Measurements from ENCODE around the gene XPR1.

Gene XPR1

GRCh38 chr1:180615493-180616290 lies 16.1 kb upstream of the XPR1 start:
- no peak for DNase-seq

GRCh38 chr1:180616439-180616838 lies 15.4 kb upstream of the XPR1 start:
- DNase-seq = no peak

- no peak for DNase-seq
Observed at GRCh38 chr1:180617774-180618395, 13.9 kb upstream of the XPR1 start.

DNA sequence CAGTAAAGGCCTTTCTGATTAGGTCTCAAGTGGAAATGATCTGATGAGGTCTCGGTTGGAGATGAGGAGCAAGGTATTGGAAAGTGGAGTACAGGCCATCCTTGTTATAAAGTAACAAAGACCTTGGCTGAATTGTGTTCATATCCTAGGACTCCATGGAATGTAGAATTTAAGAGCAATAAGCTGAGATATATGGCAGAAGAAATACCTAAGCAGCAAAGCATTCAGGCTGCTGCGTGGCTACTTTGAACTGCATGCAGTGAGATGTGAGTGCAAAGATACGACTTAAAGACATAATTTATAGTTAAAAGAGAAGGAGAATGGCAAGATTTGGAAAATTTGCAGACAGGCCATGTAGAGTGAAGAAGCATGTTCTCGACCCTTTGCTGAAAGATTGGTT lies 11.2 kb upstream of the XPR1 start:
- DNase-seq = no peak

DNA sequence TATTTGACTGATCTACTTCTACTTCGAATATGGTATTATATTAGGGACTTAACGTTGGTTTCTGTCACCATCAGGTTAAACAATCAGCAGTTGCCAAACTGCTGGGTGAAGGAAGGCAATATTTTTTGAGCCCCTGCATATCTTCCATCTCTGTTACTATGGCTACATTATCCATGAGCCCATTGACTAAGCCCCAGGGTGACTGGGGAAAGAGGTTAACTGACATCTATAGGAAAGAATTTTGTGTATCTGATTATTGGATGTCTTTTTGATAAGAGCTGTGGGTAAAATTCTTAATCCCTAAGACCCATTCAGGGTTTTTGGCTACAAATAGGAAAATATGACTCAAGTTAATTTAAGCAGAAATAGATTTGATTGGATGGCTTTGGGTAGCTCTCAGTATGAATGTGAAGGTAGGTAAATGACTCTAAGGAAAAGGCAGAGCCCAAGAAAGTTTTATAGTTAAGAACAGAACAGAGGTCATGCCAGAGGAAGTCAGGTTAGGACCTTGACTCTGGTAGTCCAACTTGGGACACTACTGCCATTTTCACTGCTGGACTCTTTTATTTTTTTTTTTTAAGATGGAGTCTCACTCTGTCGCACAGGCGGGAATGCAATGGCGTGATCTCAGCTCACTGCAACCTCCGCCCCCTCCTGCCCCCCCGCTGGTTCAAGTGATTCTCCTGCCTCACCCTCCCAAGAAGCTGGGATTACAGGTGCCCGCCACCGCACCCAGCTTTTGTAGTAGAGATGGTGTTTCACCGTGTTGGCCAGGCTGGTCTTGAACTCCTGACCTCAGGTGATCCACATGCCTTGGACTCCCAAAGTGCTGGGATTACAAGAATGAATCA lies 8.9 kb upstream of the XPR1 start:
- DNase-seq = no peak

DNA sequence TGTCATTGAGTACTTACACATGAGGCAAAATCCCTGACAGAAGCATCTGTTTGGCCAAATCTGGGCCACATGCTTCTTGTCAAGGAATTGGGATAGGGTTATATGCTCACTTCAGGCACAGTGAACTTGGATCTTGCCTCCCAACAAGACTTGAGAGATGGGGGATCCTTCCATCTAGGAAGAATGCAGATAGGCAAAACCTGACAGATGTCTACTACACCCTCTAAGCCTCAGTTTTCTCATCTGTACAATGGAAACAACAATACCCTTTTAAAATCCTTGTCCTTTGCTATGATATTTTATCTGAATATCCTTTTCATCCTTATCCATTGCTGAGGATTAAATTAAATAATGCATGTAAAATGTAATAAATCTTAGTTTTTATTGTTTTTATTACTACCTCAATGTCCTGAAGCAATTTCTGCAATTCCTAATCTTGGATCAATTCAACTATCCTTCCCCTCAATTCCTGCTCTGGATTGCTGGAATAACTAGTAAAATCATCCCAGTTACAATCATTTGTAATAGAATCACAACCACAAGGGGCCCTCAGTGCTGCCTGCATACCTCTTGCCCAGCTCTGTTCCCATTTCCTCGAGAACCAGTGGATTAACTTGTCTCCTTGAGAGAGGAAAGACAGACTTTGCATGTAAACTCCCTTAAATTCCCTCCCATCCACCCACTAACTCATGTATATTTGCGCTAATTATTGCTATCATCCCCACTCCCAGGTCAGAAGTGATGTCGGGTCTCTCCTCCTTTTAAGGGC lies 8.1 kb upstream of the XPR1 start:
- DNase-seq = no peak

DNA sequence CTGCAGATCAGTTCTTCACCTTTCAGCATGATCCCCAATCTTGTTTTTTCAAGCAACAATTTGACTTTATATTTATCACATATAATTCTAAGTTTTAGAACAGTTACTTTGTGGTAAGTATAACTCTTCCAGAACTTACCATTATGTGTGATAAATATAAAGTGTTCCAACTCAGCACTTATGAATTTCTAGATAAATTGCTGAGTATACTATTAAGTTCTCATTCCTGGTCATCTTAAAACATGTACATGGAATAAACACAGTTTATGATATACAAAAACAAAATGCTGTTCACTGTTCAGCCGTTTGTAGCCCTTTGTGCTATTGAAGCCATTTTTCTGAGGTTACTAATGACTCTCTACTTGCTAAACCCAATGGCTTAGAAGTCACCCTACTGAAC lies 5.1 kb upstream of the XPR1 start:
- DNase-seq = no peak

DNA sequence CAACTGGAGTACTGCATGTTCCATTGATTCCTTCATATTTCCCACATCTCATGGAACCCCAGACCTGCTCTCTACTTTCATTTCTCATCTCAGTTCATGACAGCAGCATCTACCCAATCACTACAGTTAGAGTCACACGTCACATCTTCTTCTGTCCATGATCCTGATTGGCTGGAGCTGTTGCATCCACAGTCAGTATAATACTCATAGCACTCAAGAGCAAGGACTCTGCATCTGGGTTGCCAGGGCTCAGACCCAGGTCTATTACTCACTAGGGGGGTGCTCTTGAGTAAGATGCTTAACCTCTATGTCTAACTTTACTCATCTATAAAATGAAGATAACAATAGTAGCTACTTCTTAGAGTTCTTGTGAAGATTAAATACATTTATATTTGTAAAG lies 4.4 kb upstream of the XPR1 start:
- no peak for DNase-seq

- no peak for DNase-seq
Observed at GRCh38 chr1:180628646-180629045, 3.2 kb upstream of the XPR1 start.

DNA sequence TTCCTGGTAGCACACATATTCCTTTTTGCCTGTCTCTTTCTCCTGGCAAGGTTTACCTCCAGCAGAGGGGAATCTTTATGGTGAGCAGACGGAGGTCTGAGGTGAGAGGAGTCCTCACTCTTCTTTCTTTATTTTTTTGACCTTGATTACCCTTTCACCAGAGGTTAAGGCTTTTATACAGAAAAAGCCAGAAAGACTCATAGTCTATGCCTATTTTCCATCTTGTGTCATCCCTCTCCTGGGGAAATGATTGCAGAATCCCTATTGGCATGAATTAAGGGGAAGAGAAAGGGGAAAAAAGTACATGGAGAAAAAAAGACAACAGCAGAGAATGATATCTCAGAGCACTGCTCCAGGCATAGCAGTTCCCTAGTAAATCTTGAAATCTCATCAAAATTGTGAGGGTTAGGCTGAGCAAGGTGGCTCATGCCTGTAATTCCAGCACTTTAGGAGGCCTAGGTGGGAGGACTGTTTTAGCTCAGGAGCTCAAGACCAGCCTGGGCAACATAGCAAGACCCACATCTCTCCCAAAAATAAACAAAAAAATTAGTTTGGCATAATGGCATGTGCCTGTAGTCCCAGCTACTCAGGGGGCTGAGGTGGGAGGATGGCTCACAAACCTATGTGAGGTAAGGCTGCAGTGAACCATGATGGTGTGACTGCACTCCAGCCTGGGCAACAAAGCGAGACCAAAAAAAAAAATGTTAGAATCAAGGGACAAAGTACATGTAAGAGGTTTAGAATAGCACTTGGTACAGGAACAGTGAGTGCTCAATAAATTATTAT lies 1.2 kb upstream of the XPR1 start:
- DNase-seq = no peak

DNA sequence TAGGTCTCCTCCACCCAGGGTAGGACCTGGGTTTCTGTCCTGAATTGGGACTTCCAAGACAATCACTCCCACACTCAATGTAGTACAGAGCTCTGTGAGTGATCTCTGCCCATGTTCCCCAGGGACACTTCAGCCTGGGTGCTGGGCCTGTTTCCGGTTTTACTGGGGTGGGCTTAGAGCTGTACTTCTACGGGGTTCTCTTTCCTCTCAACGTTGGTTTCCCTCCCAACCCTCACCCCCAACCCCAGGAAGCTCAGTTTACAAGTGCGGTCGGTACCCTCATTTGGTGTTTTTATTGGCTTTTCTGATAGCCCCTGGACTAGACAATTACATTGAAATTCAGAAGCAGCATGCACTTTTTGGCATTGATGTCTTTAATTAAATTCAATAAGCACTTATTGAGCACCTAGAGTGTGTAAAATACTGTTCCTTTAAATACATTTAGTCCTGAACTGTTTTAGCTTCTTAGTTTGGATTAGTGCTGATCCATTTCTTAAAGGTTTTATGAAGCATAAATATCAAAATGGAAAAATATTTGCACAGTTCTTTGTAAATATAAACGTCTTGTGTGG lies 542 bp upstream of the XPR1 start:
- DNase-seq = no peak

GRCh38 chr1:180632326-180633056 lies 669 bp downstream of the XPR1 start:
- DNase-seq = peak in 1 of 2 experiments; percentile 76

GRCh38 chr1:180633057-180634056 lies 1.5 kb downstream of the XPR1 start:
- DNase-seq = no peak

DNA sequence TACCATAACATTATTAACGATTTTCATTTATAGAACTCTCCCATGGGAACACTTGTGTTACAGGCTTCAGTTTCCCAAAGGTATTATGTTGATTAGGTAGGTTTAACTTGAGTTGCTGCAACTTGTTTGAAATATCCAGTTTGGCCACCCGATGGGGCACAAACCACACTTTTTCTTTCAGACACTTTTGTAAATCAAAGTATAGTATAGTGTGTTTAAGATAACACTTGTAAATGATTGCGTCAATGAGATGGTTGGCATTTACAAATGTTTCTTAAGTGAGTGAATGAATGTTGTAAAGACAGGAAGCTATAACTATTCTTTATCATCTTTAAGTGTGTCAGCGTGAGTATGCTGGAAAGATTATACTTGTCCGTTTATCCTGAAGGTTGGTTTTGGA lies 4.3 kb downstream of the XPR1 start:
- no peak for DNase-seq

DNA sequence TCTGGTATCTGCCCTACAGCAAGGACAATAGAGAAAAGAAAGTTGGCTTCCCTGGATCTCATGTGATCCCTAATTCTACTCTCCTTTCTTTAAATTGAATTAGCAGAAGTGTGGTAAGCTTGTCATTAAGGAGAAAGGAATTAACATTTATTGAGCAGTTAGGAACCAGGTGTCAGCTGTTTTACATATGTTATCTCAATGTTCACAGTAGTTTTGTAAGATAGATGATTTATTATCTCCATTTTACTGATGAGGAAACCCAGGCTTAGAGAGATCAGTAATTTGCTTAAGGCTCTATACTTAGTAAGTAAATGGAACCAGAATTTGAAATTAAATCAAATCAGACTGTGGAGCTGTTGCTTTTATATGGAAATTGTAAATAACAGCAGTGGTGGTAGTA lies 8.0 kb downstream of the XPR1 start:
- no peak for DNase-seq

DNA sequence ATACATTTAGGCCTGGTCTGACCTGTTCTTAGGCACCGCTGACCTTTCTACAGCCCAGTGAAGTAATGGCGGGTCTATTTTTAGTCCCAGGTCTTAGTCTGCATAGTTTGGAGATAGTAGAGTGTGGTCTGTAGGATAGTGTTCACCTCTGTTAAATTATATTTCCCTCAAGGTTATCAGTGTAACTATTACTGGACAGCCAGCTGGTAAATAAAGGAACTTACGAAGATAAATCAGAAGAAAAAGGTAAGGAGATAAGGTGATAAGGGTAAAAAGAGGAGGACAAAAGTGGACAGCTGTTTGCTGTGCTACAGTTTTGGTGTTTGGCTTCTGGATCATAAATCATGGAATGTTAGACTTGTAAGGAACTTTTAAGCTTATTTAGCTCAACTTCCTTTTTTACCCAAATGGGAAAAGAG lies 8.7 kb downstream of the XPR1 start:
- DNase-seq = no peak

GRCh38 chr1:180641662-180642061 lies 9.8 kb downstream of the XPR1 start:
- no peak for DNase-seq

DNA sequence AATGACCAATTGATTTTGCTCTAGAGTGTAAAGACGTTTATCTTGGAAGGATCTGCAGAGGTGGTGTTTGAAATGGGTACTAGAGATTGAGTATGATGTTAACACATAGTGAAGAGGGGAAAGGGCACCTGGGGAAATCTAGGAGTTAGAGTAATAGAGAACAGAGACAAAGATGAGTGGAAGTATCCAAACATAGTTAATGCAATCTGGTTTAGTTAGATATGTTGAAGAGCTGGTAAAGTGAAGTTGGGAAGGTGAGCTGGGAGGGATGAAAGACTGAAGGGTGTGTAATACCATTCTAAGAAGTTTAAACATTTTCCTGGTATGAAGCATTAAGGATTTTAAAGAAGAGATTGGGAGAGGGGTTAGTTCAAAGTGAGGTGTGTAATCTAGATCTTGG lies 11.0 kb downstream of the XPR1 start:
- DNase-seq = no peak

DNA sequence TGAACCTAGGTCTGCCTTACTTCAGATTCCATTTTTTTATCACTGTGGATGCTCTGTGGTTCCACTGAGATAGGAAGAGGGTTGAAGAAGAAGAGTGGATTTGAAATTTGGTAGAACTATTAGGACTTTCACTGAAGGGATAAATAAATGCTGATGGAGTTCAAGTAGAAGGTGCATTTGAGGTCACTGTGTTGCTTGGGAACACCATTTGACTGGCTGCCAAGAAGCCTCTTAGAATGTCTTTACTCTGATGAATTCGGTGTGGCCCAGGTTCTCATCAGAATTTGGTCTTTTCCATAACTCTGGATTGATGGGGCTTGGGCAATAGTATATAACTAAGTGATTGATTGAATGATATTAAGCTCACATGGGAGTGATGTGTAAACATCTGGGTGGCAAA lies 11.9 kb downstream of the XPR1 start:
- DNase-seq = no peak
